GM18861 (cell line): ENCODE results near the gene RDH16.

Experiments used
- ATAC-seq: cut with Tn5 transposase; IDR thresholded peaks from one replicate; pipeline ENCODE4 v1.9.1; 2021; ENCODE audit not compliant: unreplicated experiment

Gene RDH16, protein sequence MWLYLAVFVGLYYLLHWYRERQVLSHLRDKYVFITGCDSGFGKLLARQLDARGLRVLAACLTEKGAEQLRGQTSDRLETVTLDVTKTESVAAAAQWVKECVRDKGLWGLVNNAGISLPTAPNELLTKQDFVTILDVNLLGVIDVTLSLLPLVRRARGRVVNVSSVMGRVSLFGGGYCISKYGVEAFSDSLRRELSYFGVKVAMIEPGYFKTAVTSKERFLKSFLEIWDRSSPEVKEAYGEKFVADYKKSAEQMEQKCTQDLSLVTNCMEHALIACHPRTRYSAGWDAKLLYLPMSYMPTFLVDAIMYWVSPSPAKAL

DNA sequence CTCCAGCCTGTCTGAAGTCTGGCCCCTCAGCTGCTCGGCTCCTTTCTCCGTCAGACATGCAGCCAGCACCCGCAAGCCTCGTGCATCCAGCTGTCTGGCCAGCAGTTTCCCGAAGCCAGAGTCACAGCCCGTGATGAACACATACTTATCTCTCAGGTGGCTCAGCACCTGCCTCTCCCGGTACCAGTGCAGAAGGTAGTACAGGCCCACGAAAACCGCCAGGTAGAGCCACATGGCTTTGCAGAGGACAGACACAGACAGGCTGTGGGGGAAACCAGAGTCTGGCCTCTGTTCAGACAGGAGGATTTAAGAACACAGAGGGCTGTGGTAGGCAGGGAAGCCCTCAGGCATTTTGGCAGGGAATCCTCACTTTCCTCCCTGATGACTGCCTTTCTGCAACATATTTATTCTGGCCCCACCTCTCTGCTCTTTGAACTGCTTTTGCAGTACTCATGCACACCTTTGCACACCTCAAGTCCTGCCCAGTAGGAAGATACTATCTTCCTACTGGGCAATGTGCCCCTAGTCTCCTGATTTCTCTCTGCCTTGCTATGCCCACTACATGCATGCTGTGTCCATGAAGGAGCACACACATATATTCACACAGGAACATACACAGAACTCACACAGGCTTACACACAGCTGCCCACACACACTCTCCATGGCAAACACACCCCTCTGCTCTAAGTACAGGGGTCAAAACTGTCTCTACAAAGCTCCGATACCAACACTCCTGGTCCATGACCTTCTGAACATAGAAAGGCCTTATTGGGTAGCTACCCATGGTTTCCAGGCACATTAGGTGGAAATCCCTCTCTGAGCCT lies at the start of gene RDH16:
TSS of gene RDH16 (minus strand) at position 380 of the 824 bp plus-strand sequence. CDS start at position 234, 146 bp downstream.
- no peak for ATAC-seq

DNA sequence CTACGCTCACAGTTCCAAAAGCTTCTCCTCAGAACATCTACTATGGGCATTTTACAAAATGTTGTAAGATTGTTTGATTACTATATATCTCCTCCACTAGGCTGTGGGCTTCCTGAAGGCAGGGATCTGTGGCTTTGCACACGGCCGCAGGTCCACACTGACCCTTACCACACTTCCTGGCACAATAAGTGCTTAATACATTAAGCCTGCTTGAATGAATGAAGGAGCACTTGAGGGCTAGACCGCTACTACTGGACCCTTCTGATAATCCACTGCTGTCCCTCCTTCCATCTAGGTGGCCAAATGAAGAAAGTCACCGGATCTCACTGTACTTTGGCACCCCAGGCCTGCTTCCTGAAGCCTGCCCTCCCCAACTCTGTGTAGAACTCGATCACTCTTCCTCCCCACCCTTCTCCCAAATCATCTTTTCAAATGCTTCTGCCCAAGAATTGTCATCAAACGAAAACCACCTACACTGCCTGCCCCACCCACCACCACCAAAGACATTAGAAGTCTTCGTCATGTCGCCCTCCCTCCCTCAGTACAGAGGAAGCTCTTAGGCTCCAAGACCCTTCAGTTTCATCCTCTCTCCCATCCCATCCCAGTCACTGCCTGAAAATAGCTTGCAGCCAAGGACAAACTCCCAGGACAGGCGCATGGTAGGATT lies 49.5 kb upstream of the RDH16 start:
- no peak for ATAC-seq

DNA sequence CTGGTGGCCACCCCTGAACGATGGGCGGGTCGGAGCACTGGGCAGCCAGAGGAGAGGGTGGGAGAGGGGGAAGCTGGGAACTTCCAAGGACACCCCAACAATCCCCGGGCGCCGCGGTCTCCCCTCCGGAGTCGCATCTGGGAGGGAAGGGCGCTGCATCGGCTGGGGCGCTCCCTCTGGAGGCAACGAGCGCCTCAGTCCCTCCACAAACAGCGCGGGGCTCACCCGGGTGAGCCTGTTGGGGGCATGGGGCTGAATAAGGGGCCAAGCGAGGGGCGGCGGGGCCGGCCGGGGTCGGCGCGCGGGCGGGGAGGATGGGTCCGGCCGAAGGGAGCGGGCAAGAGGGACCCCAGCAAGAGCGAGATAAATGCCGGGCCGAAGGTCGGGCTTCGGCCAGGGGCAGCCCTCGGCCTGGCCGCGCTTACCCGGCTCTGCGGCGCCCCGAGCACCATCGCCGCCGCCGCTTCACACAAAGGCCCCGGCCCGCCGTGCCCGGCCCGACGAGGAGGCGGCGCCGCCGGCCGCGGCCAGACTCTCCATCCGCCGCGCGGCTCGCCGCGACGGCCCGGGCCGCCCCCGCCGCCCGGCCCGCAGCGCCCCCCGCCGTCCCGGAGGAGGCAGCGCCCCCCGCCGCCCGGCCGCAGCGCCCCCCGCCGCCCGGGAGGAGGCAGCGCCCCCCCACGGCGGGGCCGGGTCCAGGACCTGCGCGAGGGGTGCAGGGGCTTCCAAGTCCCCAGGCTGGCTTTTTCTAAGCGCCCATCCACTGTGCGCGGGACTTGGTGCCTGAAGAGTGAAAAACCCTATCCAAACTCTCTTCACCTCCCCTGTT lies 48.8 kb upstream of the RDH16 start, which contains the start of gene ZBTB39:
TSS of gene ZBTB39 (minus strand) at position 567 of the 829 bp plus-strand sequence. CDS start 1,629 bp downstream, outside the sequence.
- ATAC-seq = peak; percentile 50

DNA sequence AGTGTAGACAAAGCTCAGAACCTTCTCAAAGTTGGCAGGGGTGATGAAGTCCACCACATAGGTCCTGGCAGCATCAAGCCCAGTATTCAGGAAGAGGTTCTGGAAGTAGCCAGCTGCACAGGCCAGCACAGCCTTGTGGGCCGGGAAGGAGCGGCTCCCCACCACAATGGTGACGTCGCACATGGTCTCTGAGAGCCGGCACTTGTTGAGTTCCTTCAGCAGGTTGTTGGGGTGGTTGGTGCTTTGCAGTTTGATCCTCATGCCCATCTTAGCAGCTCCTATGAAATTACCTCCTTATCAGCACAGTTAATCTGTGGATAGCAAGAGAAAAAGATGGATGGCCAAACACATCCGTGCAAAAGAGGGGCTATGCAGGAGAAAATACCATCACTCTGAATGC lies 47.2 kb upstream of the RDH16 start:
- ATAC-seq = no peak

DNA sequence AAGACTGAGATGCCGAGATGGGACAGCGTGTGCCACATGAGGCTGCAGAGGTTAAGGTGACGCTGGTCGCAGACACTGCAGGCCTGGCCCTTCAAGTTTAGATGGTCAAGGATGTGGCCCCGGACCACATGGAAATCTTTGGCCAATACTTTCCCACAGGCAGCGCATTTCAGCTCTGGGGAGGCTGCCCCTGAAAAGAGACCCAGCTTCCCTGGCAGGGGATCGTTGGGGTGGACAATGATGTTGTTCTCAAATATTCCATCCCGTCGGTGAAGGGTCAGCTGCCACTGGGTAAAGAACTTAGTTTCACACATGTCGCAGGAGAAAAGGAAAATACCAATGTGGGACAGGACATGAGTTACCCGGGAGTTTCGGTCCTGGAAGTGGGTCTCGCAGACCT lies 46.0 kb upstream of the RDH16 start:
- ATAC-seq = no peak

DNA sequence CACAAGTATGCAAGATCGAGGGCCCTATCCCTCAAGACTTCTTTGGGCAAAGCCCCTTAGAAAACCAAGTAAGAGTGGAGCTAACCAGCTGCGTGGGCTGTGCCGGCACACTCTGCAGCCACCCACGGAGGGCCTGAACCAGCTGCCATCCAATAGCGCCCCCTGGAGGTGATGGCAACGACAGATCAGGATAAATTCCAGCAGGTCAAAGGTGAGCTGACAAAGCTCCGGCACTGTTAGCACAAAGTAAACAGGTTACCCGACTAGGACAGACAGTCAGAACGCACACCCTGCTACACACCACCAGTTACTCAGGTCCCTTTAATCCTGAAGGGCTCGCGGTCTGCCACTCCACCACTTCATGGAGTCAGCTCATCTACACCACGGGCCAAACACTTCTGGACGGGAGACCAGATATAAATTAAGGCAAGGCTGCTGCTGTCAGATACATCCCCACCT lies 44.1 kb upstream of the RDH16 start:
- ATAC-seq = no peak

DNA sequence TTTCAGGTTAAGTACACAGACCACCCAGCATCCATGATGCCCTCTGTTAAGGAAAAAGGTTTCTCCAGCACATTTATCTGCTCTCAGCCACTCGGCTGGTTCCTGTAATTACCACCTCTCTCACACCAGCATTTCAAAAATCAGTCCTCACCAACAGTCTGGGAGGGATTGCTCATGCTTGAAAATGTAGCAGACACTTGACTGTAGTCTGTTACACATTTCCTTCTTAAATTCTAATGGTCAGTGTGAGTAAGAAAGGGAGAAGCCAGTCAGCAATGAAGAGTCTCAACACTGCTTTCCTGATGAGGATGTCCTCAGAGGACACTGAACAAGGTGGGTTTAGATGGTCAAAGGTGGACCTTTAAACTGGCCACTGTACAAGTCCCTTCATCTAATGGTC lies 43.0 kb upstream of the RDH16 start:
- no peak for ATAC-seq

DNA sequence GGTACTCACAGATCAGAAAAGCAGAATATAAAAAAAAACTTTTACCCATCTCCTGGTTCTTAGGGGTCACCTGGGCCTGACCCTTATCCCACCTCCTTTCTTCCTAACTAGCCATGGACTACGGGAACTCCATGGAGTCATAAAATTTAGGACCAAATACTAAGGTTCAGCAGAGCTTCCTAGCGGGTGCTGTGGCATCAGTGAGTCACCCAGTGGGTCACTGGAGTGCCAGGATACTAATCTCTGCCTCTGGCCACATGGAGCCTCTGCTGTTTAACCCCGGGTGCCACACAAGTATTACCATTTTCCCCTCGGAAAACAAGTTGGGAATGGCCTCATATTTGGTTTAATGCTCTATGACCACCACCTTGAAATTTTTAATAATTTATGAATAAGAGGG lies 42.0 kb upstream of the RDH16 start:
- ATAC-seq = no peak

DNA sequence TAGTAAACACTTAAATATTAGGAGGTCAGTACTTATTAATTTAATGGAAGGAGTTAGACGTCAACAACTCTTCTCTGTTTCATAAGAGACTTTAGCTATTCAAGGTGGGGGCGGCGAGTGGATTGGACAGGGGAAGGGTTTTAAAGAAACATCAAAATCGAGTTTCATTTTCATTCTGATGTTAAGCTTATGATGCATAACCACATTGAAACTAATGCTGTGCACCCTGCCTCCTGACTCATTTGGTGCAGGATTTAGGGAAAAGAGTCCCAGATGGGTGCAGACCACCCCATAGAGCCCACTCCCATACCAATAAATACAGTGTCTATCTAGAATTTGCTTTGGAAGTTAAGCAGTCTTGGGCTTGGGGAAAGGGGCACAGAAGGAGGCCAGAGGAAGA lies 41.6 kb upstream of the RDH16 start:
- ATAC-seq = peak; percentile 68

DNA sequence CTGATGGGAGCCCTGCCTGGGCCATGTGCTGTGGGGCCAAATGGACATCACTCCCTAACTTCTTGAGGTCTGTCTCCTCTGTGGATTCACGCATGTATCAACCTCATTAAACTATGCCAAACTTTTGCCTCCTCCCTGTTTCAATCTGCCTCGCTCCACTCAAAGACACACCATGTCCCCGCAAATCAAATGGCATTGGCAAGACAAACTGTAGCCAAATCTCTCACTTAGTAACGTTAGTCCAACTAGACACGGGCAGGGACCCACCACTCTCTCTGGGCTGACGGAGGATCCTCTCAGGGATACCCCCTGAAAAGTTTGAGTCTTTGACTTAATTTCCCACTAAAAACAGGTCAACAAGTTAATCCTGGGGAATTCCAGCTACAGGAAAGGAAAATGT lies 40.9 kb upstream of the RDH16 start:
- ATAC-seq = no peak

DNA sequence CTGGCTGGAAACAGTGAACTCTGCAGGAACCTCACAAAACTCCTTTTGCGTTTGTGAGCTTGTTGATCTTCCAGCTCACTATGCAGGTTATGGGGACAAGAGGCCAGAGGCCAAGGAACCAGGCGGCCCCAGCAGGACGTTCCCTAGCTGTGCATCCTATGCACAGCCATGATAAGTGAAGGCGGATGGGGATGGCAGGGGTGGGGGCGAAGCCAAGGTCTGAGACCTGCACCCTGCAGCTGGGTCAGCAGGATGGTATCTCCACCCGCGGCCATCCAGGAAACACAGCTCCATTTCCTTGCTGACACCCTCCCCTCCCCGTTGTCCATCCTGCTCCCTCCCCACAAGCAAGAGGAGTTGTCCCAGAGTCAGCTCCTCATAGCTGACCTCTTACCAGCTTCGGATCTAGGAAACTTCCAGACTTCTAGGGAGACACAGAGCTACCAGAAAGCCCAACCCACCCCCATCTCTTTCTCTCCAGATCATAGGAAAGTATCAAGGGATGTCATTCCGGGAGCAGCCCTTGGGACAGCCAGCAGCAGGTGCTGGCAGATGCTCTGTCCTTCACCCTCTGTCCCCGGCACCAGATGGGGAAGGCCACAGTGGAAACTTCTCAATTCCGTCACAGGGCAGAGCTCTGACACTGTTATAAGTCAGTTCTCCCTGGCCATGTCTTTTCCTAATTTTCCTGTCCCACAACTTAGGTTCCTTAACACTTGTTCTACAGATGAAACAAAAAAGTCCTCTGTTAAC lies 39.6 kb upstream of the RDH16 start:
- ATAC-seq = no peak

DNA sequence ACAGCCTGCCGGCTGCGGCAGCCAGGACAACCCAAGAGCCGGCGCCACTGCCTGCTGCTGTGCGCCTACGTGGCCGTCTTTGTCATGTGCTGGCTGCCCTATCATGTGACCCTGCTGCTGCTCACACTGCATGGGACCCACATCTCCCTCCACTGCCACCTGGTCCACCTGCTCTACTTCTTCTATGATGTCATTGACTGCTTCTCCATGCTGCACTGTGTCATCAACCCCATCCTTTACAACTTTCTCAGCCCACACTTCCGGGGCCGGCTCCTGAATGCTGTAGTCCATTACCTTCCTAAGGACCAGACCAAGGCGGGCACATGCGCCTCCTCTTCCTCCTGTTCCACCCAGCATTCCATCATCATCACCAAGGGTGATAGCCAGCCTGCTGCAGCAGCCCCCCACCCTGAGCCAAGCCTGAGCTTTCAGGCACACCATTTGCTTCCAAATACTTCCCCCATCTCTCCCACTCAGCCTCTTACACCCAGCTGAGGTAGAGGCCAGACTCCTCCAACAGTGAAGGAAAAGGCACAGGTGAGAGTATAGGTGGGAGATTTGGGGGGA lies 38.6 kb upstream of the RDH16 start:
- ATAC-seq = no peak

DNA sequence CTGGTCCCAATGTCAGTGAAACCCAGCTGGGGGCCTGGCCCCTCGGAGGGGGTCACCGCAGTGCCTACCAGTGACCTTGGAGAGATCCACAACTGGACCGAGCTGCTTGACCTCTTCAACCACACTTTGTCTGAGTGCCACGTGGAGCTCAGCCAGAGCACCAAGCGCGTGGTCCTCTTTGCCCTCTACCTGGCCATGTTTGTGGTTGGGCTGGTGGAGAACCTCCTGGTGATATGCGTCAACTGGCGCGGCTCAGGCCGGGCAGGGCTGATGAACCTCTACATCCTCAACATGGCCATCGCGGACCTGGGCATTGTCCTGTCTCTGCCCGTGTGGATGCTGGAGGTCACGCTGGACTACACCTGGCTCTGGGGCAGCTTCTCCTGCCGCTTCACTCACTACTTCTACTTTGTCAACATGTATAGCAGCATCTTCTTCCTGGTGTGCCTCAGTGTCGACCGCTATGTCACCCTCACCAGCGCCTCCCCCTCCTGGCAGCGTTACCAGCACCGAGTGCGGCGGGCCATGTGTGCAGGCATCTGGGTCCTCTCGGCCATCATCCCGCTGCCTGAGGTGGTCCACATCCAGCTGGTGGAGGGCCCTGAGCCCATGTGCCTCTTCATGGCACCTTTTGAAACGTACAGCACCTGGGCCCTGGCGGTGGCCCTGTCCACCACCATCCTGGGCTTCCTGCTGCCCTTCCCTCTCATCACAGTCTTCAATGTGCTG lies 38.0 kb upstream of the RDH16 start:
- no peak for ATAC-seq

DNA sequence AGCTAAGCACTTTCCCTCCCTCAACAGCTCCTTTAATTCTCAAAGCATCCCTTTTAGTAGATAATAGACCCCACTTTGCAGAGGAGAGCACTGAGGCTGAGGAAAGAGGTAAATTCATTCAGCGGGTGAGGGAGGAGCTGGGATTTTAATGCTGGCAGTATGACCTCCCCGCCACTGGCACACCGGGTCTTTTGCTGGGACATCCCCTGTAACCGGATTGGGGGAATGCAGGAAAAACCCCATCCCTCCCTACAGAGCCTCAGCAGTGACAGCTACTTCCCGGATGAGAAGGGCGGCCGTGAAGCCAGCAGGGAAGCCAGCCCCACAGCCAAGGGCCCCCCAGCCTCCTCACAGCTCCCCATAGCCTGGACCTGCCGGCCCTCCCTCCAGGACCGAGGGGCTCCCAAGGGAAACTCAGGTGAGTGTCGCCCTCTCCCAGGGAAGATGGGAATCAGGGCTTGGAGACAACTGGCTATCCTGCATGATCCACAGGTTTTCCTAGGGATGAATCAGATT lies 36.9 kb upstream of the RDH16 start:
- ATAC-seq = no peak

DNA sequence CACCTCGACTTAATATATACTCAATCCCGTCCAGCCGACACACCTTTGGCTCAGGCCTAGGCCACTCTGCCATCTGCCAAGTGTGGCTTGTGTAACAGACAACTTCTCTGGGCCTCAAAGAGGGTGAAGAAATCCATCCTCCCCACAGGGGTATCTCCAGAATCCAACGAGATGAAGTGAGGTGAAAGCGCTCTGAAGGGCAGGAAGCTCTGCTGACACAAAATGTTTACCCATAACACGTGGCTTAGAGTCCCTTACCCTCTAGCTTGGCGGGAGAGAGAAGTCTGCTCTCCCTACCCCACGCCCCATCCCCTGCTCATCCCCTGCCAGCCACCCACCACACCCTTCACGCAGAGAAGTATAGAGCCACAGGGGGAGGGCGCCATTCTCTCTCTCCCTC lies 35.9 kb upstream of the RDH16 start:
- ATAC-seq = no peak

DNA sequence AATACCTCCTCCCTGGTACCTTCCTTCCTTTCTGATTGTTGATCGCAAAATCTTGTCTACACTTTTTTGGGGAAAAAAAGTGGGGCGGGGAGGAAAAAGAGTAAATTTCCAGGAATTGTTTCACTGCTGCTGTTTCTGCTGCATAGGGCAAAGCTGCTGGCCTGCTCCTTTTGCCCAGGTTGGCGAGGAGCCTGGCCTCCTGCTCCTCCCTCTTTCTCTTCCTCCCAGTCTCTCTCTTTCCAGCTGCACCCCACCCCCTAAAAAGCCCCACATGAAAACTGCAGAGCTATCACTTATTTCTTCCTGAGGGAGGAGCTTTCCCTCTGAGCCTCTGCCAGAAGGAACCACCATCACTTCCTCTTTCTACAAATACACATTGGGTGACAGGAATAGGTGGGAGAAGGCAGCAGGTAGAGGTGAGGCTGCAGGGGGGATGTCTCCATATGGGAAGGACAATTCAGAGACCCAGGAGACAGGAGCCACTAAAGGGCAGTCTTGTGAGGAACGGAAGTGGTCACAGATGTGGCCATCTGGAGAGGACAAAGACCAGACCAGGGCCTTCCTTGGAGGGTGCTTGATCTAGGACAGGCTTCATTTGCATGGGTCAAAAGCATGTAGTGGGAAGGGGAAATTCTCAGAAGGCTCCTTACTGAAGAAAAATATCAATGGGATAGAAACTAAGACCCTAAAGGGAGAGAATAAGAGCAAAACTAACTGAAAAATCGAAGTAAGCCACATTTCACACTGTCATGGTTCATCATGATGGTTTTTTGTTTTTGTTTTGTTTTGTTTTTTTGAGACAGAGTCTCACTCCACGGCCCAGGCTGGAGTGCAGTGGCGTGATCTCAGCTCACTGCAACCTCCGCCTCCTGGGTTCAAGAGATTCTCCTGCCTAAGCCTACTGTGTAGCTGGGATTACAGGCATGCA lies 34.2 kb upstream of the RDH16 start:
- ATAC-seq = no peak

DNA sequence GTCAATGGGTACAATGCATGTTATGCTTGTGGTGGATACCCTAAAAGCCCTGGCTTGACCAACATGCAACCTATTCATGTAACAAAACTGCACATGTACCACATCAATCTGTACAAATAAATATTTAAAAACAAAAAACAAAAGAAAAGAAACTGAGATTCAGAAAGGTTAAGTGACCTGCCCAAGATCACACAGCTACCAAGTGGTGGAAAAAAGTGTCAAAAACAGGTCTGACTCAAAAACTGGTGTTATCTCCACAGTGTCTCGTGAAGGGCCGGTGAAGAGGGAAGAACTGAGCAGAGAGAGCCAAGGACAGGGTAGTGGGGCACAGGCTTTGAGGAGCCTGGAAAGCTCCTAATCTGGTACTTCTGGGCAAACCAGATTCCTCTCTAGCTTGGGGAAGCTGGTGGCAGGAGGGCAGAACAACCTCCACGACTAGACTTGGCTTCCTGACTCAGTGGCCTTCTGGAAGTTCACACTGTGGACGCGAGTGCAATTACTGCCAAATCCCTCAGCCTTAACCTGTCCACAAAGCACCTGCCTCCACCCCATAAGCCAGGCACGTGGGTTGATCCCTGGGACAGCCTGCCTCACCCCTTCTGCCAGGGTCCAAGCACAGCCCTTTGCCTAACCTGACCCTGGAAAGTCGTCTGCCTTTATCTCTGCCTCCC lies 33.4 kb upstream of the RDH16 start:
- ATAC-seq = no peak
